GM18873 (cell line): Measurements from ENCODE around the gene ZDHHC14.
"Not testable (repeated sequence)": the region's sequence is repeated elsewhere in the genome, so short reads cannot be mapped to it uniquely, and the experiment has no call there.

Experiments
- ATAC-seq: cut with Tn5 transposase; IDR thresholded peaks from one replicate; pipeline ENCODE4 v1.9.1; 2021; ENCODE audit warnings: mild to moderate bottlenecking, moderate library complexity, moderate number of reproducible peaks; ENCODE audit not compliant: unreplicated experiment, low FRiP score

ZDHHC14 gene

DNA sequence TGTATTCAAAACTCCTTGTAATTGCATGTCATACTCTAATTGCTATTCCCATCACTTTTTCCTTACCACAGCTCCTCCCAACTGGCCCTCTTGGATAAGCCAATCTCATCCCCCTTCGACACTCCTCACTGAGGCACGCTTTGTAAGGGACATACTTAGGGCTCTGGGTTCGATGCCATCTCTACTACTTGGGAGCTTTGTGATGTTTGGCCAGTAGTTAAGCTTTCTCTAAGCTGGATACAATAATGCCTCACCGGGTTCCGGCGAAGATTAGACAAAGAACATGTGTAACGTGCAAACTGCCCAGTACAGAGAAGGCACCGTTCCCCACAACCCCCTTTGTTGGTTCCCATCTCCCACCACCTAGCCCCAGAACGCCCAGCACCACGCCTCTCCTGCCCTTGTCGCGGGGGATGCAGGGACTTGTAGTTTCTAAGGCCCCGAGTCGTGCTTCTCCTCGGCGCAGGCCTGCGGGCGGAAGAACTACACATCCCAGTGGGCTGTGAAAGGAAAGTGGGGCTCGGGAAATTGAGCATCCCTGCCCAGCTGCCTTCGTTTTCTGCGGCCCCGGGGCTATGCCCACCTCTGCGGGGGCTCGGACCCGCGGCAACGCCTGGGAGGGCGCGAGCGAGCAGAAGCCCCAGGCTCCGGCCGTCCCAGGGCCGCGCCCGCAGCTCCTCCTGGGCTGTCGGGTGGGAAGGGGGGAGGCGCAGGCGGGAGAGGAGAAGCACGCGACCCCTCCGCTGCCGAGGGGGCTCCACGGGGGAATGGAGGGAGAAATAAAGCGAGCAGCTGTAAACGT is 1.1 kb upstream of the ZDHHC14 start:
- peak; percentile 52 for ATAC-seq

DNA sequence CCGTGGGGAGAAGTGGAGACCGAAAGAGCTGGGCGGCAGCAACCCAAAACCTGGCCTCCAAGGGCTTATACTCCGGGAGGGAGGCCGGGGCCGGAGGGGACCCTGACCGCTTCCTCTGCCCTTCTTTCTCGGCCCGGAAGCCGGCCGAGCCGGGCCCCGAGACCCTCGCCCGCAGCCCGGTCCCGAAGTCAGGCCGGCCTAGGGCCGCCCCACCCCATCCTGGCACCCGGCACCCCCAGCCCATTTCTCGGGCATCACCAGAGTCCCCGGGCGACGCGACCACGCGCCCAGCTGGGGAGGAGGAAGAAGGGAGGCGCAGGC is 572 bp upstream of the ZDHHC14 start:
- peak; percentile 1 for ATAC-seq

DNA sequence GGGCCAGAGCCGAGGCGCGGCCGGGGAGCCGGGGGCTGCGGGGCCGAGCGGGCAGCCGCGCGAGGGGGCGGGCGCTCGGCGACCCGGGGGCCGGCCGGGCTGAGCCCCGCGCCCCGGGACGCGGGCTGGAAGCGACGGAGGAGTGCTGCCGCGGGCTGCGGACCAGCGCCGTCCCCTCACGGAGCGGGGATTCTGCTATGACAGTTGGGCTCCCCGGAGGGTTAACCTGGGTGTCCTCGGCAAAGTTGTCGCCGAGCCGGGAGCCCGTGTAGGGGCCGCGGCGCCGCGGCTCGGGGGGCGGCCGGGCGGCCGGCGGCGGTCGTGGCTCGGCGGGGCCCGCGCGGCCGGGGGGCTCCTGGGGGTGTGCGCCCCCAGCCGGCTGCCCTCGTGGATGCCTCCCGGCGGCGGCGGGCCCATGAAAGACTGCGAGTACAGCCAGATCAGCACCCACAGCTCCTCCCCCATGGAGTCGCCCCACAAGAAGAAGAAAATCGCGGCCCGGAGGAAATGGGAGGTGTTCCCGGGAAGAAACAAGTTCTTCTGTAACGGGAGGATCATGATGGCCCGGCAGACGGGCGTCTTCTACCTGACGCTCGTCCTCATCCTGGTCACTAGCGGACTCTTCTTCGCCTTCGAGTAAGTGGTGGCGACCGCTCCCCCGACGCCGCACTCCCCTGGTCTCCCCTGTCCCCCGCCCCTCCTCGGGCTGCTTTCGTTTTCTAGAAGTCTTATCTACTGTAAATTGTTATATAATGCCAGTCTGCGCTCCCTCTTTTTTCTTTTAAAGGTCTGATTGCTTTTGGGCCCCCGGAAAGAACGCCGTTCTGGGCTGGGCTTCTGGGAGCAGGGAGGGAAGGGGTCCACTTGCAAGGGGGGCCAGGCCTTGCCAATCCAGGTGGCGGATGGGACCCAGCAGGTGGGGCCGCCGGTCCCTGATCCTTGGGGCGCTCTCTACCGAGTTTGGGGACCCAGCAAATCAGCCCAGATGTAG is 936 bp downstream of the ZDHHC14 start:
- peak; percentile 3 for ATAC-seq

DNA sequence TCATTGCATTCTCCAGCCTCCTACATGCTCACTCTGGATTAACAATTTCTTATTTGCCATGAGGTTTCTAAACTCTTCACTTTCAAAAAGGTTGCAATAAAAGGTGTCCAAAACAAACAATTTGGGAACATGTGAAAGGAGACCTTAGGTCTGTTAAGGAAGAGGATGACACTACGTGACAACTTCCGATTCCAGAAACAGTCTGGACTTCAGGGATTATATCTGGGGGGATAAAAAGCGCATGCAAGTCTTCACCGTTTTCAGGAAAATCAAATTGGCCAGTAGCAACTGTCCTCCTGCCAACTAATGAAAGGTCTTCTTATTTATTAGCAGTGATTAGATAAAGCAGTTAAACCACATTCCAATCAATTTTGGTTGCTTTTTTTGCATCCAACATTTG is 1.8 kb downstream of the ZDHHC14 start:
- ATAC-seq, result no peak

DNA sequence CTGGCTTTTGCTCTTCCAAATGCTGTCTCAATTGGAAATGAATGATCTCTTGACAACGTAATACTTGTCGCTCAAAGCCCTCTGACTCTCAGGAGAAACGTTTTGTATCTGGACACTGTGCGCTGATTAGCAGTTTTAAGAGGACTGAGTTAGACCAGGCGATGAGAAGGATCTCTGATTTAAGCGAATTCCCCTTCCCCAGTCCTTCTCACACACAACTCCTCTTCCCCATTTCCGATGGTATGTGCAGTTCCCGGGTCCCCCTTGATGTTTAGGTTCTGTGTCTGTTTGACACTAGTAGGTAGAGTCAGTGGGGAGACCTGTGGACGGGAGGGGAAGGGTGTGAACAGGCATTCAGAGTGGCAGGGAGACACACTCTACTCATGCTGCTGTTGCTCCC is 2.5 kb downstream of the ZDHHC14 start:
- no peak for ATAC-seq

DNA sequence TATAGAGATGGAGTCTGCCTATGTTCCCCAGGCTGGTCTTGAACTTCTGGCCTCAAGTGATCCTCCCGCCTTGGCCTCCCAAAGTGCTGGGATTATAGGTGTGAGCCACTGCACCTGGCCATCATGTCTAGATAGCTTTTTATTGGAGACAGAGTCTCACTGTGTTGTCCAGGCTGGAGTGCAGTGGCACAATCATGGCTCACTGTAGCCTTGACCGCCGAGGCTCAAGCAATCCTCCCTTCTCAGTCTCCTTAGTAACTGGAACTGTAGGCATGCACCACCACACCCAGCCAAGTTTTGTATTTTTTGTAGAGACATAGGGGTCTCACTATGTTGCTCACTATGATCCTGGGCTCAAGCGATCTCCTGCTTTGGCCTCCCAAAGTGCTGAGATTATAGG is 4.0 kb downstream of the ZDHHC14 start:
- ATAC-seq, result not testable (repeated sequence)

DNA sequence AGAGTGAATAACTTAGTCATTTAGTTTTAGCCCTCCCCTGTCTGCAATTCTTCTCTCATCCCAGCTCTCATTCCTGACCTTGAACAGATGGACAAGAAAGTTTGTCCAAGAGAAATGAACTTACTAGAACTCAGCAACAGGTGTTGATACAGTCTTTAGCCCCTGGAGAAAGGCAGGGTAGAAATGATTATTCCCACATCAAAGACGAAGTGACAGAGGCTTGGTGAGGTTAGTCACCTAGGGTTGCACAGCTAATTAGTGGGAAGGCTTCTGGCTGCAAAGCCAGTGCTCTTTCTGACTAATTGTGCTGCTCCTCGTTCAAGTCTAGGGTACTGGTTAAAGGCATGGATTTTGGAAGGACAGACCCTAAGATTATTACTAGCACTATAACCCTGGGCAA is 4.5 kb downstream of the ZDHHC14 start:
- ATAC-seq, result no peak

DNA sequence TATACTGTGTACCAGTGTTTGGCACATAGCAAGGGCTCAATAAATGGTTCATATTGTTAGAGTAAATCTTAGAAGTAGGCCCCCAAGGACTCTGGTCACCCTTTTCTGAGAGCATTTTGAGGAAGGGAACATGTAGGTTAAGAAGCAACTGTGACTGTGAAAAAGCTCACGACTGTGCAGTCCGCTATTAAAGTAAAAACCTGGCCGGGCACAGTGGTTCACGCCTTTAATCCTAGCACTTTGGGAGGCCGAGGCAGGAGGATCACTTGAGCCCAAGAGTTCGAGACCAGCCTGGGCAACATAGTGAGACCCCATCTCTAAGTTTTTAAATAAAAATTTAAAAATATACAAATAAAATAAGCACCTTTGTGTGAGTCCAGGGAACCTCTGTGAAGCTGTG is 5.0 kb downstream of the ZDHHC14 start:
- no peak for ATAC-seq

DNA sequence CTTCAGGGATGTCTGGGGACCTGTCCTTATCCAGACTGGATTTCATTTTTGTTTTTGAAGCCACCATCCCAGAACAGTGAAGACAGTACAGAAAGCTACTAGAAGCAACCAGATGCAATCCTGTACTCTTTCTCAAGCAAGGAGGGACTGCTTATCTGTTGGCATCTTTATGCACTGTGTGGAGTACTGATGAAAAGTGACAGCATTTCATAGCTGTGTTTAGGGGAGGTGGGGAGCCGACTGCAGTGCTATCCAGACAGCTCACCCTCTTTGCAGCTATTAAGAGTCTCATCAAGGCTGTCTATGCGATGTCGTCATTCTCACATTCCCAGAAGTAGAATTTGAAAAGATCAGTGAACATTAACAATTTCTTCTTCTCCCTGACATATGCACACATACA is 5.5 kb downstream of the ZDHHC14 start:
- no peak for ATAC-seq

DNA sequence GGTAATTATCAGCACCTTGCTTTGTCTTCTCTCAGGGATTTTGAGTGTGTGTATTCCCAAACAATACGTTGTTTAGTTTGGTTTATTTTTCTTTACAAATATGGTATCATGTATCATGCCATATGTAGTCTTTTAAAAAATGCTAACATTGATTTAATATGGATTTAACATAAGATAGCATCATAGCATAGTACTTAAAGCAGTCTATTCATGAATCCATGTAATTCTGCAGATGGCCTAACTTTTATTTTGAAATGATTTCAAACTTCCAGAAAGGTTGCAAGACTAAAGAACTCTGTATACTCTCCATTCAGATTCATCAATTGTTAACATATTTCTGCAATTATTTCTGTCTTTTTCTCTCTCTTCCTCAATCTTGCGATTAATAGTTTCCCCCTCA is 7.9 kb downstream of the ZDHHC14 start:
- no peak for ATAC-seq

DNA sequence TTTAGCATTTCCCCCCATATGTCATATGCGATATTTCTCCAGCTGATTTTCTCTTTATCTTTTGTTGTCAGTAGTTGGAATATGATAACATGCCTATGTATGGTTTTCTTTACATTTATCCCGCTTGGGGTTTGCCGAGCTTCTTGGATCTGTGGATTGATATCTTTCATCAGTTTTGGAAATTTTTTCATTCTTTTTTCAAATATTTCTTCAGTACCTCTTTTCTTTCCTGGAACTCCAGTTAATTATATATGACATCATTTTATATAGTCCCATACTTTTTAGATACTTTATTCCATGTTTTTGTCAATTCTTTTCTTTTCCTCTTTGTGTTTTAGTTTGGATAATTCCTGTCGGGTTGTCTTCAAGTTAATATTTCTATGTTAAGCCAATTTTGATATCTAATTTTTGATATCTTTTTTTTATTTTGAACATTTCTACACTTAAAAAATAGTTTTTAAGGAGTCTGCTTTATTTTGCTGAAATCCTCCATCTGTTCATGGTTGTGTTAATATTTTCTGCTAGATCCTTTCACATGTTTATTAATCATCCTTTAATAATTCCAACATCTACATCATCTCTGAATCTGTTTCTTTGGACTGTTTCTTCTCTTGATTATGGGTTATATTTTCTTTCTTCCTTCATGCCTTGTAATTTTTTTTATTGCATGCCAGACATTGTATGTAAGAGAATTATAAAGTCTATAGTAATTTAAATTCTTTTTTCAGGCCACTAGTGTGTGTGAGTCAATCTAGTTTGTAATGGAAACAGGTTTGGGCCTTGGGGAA is 9.5 kb downstream of the ZDHHC14 start:
- ATAC-seq, result no peak

DNA sequence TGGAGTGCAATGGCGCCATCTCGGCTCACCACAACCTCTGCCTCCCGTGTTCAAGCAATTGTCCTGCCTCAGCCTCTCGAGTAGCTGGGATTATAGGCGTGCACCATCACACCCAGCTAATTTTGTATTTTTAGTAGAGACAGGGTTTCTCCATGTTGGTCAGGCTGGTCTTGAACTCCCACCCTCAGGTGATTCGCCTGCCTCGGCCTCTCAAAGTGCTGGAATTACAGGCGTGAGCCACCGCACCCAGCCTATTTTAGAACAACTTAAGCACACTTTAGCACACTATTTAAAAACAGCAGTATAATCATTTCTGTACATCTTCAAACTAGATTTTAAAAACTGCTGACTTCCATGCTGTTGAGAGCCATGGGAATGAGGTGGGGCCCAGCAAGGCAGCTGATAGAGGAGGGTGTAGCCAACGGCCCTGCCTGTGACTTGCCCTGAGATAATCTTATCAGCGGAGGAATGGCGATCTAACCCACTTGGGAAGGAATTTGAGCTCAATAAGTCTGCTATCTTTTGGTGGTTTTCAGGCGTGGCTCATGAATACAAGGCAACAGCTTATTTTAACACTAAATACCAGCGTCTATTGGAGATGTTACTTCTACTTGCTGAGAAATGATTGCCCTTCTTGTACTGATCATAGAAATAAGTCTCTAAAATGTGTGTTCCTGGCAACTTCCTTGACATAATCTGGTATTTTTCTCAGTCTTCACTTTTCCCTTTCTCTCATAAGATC is 12.1 kb downstream of the ZDHHC14 start:
- no peak for ATAC-seq

DNA sequence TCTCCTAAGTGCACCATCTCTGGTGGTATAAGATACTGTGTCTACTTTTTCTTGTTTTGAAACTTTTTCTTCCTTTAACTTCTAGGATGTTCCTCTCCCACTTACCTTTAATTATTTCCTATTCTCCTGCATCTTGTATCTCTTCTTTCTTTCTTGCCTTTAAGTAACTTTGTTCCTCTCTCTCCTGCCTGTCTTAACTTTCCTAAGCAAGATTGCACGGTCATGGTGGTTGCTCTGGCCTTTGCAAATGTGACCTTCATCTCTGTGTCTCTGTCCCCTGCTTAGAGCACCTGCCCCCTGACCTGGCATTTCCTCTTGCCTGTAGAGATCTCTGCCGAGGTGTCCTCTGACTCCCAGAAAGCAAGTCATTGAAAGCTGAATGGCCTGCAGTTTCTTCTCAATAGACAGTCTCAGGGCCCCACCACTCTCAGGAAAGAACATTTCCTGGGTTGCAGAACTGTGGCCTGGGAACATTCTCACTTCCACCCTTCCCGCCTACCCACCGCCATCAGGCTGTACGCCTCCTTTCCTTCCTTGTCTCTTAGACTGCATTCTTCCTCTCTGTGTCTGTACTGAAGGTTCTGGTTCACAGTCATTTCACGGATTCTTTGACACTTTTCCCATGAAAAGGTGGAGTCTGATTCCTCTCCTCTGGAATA is 12.8 kb downstream of the ZDHHC14 start:
- ATAC-seq, result no peak

DNA sequence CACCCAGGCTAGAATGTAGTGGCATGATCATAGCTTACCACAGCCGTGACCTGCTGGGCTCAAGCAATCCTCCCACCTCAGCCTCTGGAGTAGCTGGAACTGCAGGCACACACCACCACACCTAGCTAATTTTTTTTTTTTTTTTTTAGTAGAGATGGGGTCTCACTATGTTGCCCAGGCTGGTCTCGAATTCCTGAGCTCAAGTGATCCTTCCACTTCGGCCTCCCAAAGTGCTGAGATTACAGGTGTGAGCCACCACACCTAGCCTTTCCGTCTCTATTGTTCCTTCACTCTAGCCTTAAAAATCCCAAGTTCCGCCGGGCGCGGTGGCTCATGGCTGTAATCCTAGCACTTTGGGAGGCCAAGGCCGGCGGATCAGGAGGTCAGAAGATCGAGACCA is 14.2 kb downstream of the ZDHHC14 start:
- ATAC-seq, result not testable (repeated sequence)

DNA sequence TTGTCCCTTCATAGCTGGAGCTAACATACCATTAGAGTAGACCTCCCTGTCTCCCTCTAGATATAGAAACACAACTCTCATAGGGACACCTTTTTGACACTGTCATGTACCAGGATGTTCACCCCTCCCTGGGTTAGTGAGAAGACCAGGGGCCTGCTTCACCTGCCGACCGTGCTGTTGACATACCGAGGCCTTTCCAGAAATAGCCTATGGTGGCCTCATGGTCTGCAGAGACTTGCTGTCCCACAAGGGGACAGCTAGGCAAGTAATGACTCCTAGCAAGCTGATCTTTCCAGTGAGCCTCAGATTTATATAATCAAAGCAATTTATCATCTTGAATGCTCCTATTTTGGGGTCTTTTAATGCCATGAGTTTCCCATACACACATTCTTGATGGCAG is 15.0 kb downstream of the ZDHHC14 start:
- ATAC-seq, result no peak

DNA sequence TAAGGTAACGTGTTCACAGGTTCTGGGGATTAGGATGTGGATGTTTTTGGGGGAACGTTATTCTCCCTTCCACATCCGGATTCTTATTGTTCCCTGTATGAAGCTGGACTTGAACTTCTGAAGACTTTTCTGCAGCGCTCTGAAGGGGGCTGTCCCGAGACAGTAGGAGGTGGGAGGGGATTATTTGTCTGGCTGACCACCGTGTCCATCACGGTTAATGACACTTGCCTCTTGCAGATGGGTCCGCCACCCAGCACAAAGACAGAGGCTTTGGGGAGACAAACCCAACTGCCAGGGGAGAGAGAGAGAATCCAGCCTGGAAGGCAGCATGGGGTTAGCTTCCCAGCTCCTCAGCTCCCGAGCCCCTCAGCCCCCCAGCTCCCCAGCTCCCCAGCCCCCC is 16.7 kb downstream of the ZDHHC14 start:
- ATAC-seq, result no peak

DNA sequence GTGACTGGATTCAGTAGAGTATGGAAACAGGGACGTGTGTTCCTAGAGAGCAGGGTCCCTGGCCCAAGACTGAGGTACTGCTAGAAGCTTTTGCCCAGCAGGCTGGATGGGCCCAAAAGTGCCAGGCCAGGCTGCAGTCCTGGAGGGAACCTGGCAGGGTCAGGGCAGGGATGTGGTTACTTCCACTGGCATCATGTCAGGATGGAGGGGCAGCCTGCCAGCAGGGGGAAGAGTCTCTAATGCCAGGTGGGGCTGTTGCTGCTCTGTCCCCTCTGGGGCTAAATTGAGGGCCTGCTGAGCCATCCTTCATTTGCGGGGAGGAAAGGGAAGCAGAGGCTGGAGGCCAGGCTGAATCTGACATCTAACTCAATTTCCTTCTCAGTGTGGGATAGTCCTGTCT is 17.2 kb downstream of the ZDHHC14 start:
- ATAC-seq, result no peak

DNA sequence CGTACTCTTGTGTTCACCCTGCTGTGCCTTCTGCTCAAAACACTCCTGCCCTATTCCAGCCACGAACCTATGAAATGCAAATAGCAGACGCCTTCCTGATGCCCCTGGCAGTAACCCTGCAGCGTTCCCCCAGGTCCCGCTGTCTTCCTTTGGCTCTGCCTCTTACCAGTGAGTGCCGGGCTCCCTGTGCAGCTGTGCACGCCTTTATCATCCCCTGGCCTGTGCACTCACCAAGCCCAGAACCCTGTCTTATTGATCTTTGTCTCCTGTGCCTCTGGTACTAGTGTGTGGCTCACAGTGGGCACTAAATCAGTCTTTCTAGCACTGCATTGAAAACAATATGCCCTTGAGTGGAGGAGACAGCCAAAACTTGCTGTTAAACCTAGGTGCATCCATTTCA is 19.7 kb downstream of the ZDHHC14 start:
- ATAC-seq, result no peak

DNA sequence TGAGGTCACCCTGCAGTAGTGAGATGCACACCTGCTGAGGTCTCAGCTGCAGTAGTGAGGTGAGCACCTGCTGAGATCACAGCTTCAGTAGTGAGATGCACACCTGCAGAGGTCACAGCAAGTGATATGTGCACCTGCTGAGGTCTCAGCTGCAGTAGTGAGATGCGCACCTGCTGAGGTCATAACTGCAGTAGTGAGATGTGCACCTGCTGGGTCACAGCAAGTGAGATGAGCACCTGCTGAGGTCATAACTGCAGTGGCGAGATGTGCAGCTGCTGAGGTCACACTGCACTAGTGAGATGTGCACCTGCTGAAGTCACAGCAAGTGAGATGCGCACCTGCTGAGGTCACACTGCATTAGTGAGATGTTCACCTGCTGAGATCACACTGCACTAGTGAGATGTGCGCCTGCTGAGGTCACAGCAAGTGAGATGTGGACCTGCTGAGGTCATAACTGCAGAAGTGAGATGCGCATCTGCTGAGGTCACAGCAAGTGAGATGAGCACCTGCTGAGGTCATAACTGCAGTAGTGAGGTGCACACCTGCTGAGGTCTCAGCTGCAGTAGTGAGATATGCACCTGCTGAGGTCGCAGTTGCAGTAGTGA is 20.8 kb downstream of the ZDHHC14 start:
- ATAC-seq, result no peak
